ENCODE measurements around the gene EPAS1.

EPAS1 gene

GRCh38 chr2:46273919-46274318 is 23.3 kb upstream of the EPAS1 start:
- no peak overlapping the region for H3K27ac ChIP-seq
- no peak for TF ChIP-seq CTCF (conservative IDR thresholded peaks at IDR 0.05)

GRCh38 chr2:46274586-46274985 is 22.6 kb upstream of the EPAS1 start:
- no peak for TF ChIP-seq CTCF (conservative IDR thresholded peaks at IDR 0.05)
- H3K27ac ChIP-seq: no peak overlapping the region

- no peak for TF ChIP-seq CTCF (conservative IDR thresholded peaks at IDR 0.05)
Measured at GRCh38 chr2:46275995-46276394, 21.2 kb upstream of the EPAS1 start.

DNA sequence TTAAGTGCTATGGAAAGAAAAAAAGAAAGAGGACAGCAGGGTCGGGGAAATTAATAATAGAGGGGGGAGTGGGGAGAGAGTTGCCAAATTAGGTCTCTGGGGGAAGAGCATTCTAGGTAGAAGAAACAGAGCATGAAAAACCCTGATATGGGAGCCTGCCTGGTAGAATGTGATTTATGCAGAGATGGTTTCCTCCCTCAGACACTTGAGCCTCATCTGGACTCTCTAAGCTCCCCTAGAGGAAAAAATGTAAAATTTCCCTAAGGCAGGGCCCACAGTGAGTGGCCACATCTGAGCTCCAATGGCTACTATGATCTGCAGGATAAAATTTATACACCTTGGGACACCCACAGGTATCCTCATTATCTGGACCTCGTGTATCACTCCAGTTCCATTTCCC is 20.6 kb upstream of the EPAS1 start:
- no peak for TF ChIP-seq CTCF (conservative IDR thresholded peaks at IDR 0.05)

More at GRCh38 chr2:46275995-46276394, 21.2 kb upstream of the EPAS1 start:
- H3K27ac ChIP-seq: no peak overlapping the region

GRCh38 chr2:46277431-46278190 is 19.6 kb upstream of the EPAS1 start:
- H3K27ac ChIP-seq: no peak overlapping the region
- TF ChIP-seq CTCF (conservative IDR thresholded peaks at IDR 0.05): no peak

More for the DNA sequence above, 20.6 kb upstream of the EPAS1 start:
- no peak overlapping the region for H3K27ac ChIP-seq

GRCh38 chr2:46278952-46279351 is 18.3 kb upstream of the EPAS1 start:
- H3K27ac ChIP-seq: no peak overlapping the region

GRCh38 chr2:46281939-46282338 is 15.3 kb upstream of the EPAS1 start:
- TF ChIP-seq CTCF (conservative IDR thresholded peaks at IDR 0.05): no peak
- H3K27ac ChIP-seq: no peak overlapping the region

More at GRCh38 chr2:46278952-46279351, 18.3 kb upstream of the EPAS1 start:
- no peak for TF ChIP-seq CTCF (conservative IDR thresholded peaks at IDR 0.05)

All from VCaP (cell line).